ENCODE data around the gene HAND2.

DNA sequence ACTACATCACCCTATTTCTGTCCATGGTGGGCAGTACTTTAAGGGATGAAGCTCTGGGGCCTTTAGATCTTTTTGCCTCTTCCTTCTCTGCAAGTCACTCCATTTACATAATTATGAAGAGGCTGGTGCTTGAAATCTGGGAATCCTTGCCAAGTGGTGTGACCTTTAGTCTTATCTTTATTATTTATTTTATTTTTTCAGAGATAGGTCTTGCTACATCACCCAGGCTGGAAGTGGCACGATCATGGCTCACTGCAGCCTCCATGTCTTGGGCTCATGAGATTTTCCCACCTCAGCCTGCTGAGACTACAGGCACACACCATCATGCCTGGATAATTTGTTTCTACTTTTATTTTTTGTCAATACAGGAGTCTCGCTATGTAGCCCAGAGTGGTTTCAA lies 34.4 kb upstream of the HAND2 start:
- TF ChIP-seq POLR2A (IDR thresholded peaks at IDR 0.05; ENCODE audit: low read length) (no peak), GATA1 (IDR thresholded peaks at IDR 0.05; ENCODE audit: low read depth, low read length) (no peak)

Measured in erythroblast (primary cell).